Breast epithelium (tissue), 3 donors: ENCODE data around the gene NCKAP5.

Experiments
- POLR2A ChIP-seq: fragments of 450-650 bp; IDR thresholded peaks from one replicate; pipeline ENCODE4 v1.6.1; 2016; ENCODE audit warnings: antibody characterized with exemption, mild to moderate bottlenecking, moderate library complexity
- TF ChIP-seq, protein P1 (sequence below), 3 donors: fragments of 450-650 bp; IDR thresholded peaks; one replicate each; pipeline ENCODE4 v1.5.1; 2016 to 2017; ENCODE audit warnings: antibody characterized with exemption in 3 of 3, mild to moderate bottlenecking in 3 of 3, moderate library complexity in 3 of 3

DNA sequence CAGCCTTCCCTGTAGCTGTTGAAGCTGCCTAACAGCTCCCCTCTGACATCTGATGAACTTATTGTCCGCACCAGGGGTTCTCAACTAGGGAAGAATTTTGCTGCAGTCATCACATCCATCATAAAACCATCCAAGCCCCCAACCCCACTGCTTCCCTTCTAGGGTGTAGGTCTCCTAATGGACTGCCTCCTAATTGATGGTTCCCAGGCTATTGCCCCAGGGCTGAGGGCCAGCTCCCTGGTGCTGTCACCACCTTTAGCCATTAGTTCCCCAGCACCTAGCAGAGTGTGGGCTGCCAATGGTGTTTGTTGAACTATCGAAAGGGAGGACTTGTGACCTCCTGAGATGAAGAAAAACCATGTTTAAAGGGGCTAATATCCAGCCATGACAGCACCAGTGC, 125.9 kb downstream of the NCKAP5 start:
- TF ChIP-seq, protein P1, sequence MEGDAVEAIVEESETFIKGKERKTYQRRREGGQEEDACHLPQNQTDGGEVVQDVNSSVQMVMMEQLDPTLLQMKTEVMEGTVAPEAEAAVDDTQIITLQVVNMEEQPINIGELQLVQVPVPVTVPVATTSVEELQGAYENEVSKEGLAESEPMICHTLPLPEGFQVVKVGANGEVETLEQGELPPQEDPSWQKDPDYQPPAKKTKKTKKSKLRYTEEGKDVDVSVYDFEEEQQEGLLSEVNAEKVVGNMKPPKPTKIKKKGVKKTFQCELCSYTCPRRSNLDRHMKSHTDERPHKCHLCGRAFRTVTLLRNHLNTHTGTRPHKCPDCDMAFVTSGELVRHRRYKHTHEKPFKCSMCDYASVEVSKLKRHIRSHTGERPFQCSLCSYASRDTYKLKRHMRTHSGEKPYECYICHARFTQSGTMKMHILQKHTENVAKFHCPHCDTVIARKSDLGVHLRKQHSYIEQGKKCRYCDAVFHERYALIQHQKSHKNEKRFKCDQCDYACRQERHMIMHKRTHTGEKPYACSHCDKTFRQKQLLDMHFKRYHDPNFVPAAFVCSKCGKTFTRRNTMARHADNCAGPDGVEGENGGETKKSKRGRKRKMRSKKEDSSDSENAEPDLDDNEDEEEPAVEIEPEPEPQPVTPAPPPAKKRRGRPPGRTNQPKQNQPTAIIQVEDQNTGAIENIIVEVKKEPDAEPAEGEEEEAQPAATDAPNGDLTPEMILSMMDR (IDR thresholded peaks at IDR 0.05): no peak
- no peak for TF ChIP-seq POLR2A
